Hepatocyte (in vitro differentiated cells): Measurements from ENCODE around the gene UNC5CL. TPM values are rescaled to one million over a fixed set of nuclear protein-coding genes. Genes with fewer than 3 reads are reported as not detected.

Experiments used
- DNase-seq: peaks from one replicate; pipeline ENCODE4 v3.0.0-alpha.2; 2016; ENCODE audit warnings: low spot score
- H2AFZ ChIP-seq: fragments of 200-600 bp; sonication (generic); 2 replicates; pipeline ENCODE4 v1.6.0; 2016; ENCODE audit warnings: antibody characterized with exemption, mild to moderate bottlenecking
- H3K27ac ChIP-seq: fragments of 200-600 bp; sonication (generic); 2 replicates; pipeline ENCODE4 v1.5.1; 2016; ENCODE audit warnings: mild to moderate bottlenecking
- H3K27me3 ChIP-seq: fragments of 200-600 bp; sonication (generic); 2 replicates; pipeline ENCODE4 v1.6.1; 2016
- H3K36me3 ChIP-seq: fragments of 200-600 bp; sonication (generic); replicated peaks from 2 replicates; pipeline ENCODE4 v1.5.1; 2016; ENCODE audit warnings: low read depth; ENCODE audit not compliant: insufficient read depth
- H3K4me1 ChIP-seq: fragments of 200-600 bp; sonication (generic); 2 replicates; pipeline ENCODE4 v1.5.1; 2016; ENCODE audit warnings: mild to moderate bottlenecking, moderate library complexity; ENCODE audit not compliant: insufficient read depth
- H3K4me2 ChIP-seq: fragments of 200-600 bp; sonication (generic); 2 replicates; pipeline ENCODE4 v1.6.0; 2016
- H3K4me3 ChIP-seq: fragments of 200-600 bp; sonication (generic); 2 replicates; pipeline ENCODE4 v1.5.1; 2016; ENCODE audit warnings: mild to moderate bottlenecking
- H3K79me2 ChIP-seq: fragments of 200-600 bp; sonication (generic); 2 replicates; pipeline ENCODE4 v1.6.0; 2017; ENCODE audit warnings: mild to moderate bottlenecking
- H3K9me2 ChIP-seq: fragments of 200-600 bp; sonication (generic); replicated peaks from 2 replicates; pipeline ENCODE4 v1.6.0; 2017; ENCODE audit warnings: mild to moderate bottlenecking; ENCODE audit not compliant: insufficient read depth
- H3K9me3 ChIP-seq: fragments of 200-600 bp; sonication (generic); 2 replicates; pipeline ENCODE4 v1.5.1; 2016; ENCODE audit warnings: low read depth, mild to moderate bottlenecking
- H4K20me1 ChIP-seq: fragments of 200-600 bp; sonication (generic); 2 replicates; pipeline ENCODE4 v1.6.0; 2016; ENCODE audit warnings: mild to moderate bottlenecking; ENCODE audit not compliant: insufficient read depth, poor library complexity, severe bottlenecking
- EZH2 ChIP-seq: fragments of 200-600 bp; sonication (generic); IDR thresholded peaks from 2 replicates; pipeline ENCODE4 v1.6.1; 2016; ENCODE audit warnings: antibody characterized with exemption, mild to moderate bottlenecking, borderline replicate concordance
- EZH2phosphoT487 ChIP-seq: fragments of 200-600 bp; sonication (generic); IDR thresholded peaks from one replicate; pipeline ENCODE4 v1.6.1; 2018; ENCODE audit warnings: antibody characterized with exemption, mild to moderate bottlenecking, low read depth, moderate library complexity; ENCODE audit not compliant: unreplicated experiment, severe bottlenecking
- WGBS: methylation state at CpG from one replicate; pipeline ENCODE4 v1.1.6; 2016; ENCODE audit warnings: low lambda C conversion rate; ENCODE audit errors: missing lambda C conversion rate; 5-methylcytosine and 5-hydroxymethylcytosine counted together
- polyA plus RNA-seq: library from polyadenylated mRNA; unstranded; fragments of >200 nt; fragmentation: Nextera tagmentation; extraction: Ambion mirVana; gene quantifications from 2 replicates; pipeline ENCODE4 v1.2.1, GENCODE V29; 2016
- total RNA-seq: library from RNA; depleted of rRNA; stranded (reverse); fragments of >200 nt; gene quantifications from 2 replicates; pipeline ENCODE4 v1.2.3, GENCODE V29; 2014
- TF ChIP-seq, protein P1 (sequence below): fragments of 200-600 bp; sonication (generic); IDR thresholded peaks from 2 replicates; pipeline ENCODE4 v1.5.1; 2016; ENCODE audit warnings: antibody characterized with exemption, mild to moderate bottlenecking; ENCODE audit not compliant: poor library complexity

UNC5CL gene
- total and polyA plus RNA-seq, 2 experiments from 2014 or later, result 37.1 to 42.9 TPM

DNA sequence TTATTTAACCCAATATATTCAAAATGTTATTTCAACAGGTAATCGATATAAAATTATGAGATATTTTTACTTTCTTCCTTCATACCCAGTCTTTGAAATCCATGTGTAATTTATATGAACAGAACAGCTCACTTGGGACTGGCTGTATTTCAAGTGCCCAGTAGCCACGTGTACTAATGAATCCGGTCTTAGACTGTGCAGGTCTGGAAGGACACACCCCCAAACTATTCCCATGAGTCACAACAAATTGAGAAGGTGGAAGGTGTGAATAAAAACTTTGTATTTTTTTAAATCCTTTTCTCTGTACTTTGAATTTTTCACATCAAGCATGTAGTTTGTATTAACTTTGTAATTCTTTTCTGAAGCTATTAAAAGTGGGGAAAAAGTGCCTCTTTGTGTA, 2.8 kb downstream of the UNC5CL start:
- H3K27ac ChIP-seq, result peak overlapping the region; percentile 44
- no peak for DNase-seq
- H2AFZ ChIP-seq, result no peak overlapping the region

GRCh38 chr6:41033776-41034175, 5.2 kb downstream of the UNC5CL start:
- TF ChIP-seq, protein P1, sequence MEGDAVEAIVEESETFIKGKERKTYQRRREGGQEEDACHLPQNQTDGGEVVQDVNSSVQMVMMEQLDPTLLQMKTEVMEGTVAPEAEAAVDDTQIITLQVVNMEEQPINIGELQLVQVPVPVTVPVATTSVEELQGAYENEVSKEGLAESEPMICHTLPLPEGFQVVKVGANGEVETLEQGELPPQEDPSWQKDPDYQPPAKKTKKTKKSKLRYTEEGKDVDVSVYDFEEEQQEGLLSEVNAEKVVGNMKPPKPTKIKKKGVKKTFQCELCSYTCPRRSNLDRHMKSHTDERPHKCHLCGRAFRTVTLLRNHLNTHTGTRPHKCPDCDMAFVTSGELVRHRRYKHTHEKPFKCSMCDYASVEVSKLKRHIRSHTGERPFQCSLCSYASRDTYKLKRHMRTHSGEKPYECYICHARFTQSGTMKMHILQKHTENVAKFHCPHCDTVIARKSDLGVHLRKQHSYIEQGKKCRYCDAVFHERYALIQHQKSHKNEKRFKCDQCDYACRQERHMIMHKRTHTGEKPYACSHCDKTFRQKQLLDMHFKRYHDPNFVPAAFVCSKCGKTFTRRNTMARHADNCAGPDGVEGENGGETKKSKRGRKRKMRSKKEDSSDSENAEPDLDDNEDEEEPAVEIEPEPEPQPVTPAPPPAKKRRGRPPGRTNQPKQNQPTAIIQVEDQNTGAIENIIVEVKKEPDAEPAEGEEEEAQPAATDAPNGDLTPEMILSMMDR, result no peak
- TF ChIP-seq EZH2phosphoT487, result no peak
- no peak for TF ChIP-seq EZH2
- Histone ChIP-seq H3K4me3 (no peak overlapping the region), H3K4me2 (no peak overlapping the region), H3K27ac (no peak overlapping the region), H3K4me1 (peaks cover 21% of the 10 kb centered on the region), H3K9me3 (no peaks in the 10 kb centered on the region), H4K20me1 (no peaks in the 10 kb centered on the region), H3K27me3 (no peaks in the 10 kb centered on the region), H3K79me2 (peaks cover 36% of the 10 kb centered on the region), H2AFZ (no peak overlapping the region), H3K9me2 (no peaks in the 10 kb centered on the region), H3K36me3 (no peaks in the 10 kb centered on the region)
- 94% methylated on average over 13 of the region's 13 CpGs for WGBS
- no peak for DNase-seq

More for the DNA sequence above, 2.8 kb downstream of the UNC5CL start:
- Histone ChIP-seq H3K4me1 (peaks cover 34% of the 10 kb centered on the region), H3K9me2 (no peaks in the 10 kb centered on the region), H3K36me3 (no peaks in the 10 kb centered on the region), H3K79me2 (peaks cover 36% of the 10 kb centered on the region), H3K4me3 (no peak overlapping the region), H3K9me3 (no peaks in the 10 kb centered on the region), H3K4me2 (peak overlapping the region; percentile 63), H3K27me3 (no peaks in the 10 kb centered on the region), H4K20me1 (no peaks in the 10 kb centered on the region)
- TF ChIP-seq EZH2 (no peak), EZH2phosphoT487 (no peak)
- TF ChIP-seq, protein P1, result no peak
- 58% methylated on average over 3 of the region's 3 CpGs for WGBS

- Histone ChIP-seq H3K79me2 (peaks cover 32% of the 10 kb centered on the region), H3K4me2 (no peak overlapping the region), H3K9me3 (no peaks in the 10 kb centered on the region), H2AFZ (no peak overlapping the region), H3K27ac (no peak overlapping the region), H3K4me3 (no peak overlapping the region), H3K9me2 (no peaks in the 10 kb centered on the region), H3K4me1 (peaks cover 28% of the 10 kb centered on the region), H3K27me3 (no peaks in the 10 kb centered on the region), H4K20me1 (no peaks in the 10 kb centered on the region), H3K36me3 (no peaks in the 10 kb centered on the region)
- WGBS, result 94% methylated on average over 15 of the region's 15 CpGs
- TF ChIP-seq, protein P1, result no peak
- TF ChIP-seq EZH2, result no peak
- TF ChIP-seq EZH2phosphoT487, result no peak
- DNase-seq, result no peak
Measured at GRCh38 chr6:41032830-41033229, 6.2 kb downstream of the UNC5CL start.
